H1 (cell line): ENCODE data around the gene ZDHHC5. TPM values are rescaled to one million over a fixed set of nuclear protein-coding genes. Genes with fewer than 3 reads are reported as not detected.

ENCODE experiments used
- CTCF ChIA-PET: fragments of 300-600 bp; sonication (Branson Sonifier 250); formaldehyde crosslinking; loops from one replicate; lab custom pipeline; 2021; ENCODE audit not compliant: partially characterized antibody; lab: Charles Lee
- POLR2A ChIA-PET: fragments of 300-600 bp; sonication (Branson Sonifier 250); formaldehyde crosslinking; loops from one replicate; lab custom pipeline; 2021; ENCODE audit warnings: inconsistent platforms; ENCODE audit not compliant: partially characterized antibody; lab: Charles Lee
- DNase-seq, 2 experiments: peaks; one replicate each; pipeline versions ENCODE4 v3.0.0 to v3.0.0-alpha.2; 2010 to 2022; ENCODE audit warnings: low spot score in 2 of 2, low read depth in 1 of 2, mixed read lengths in 1 of 2
- FAIRE-seq: peaks from 2 replicates; lab custom pipeline; 2011; peaks lifted over from hg19 to GRCh38; lab: Jason Lieb, UNC
- H2AFZ ChIP-seq: 2 replicates; pipeline ENCODE4 v1.8.1; 2012; ENCODE audit warnings: low read length, inconsistent platforms
- H2AK5ac ChIP-seq: 2 replicates; pipeline ENCODE4 v1.6.1; 2013; ENCODE audit warnings: low read depth, low read length
- H2BK120ac ChIP-seq: replicated peaks from 2 replicates; pipeline ENCODE3; 2013; ENCODE audit warnings: low read depth, low read length, inconsistent platforms
- H2BK12ac ChIP-seq: 2 replicates; pipeline ENCODE4 v1.6.1; 2013; ENCODE audit warnings: low read depth, low read length
- H2BK15ac ChIP-seq: 2 replicates; pipeline ENCODE4 v1.6.1; 2013; ENCODE audit warnings: low read length
- H2BK20ac ChIP-seq: 2 replicates; pipeline ENCODE4 v1.6.1; 2013; ENCODE audit warnings: low read length
- H2BK5ac ChIP-seq: 2 replicates; pipeline ENCODE4 v1.6.1; 2013; ENCODE audit warnings: low read depth, low read length
- H3K14ac ChIP-seq: 2 replicates; pipeline ENCODE4 v1.6.1; 2013; ENCODE audit warnings: inconsistent platforms; ENCODE audit not compliant: insufficient read length
- H3K18ac ChIP-seq: 2 replicates; pipeline ENCODE4 v1.6.1; 2013; ENCODE audit warnings: low read length; ENCODE audit errors: extremely low read depth
- H3K23ac ChIP-seq: 2 replicates; pipeline ENCODE4 v1.6.1; 2013; ENCODE audit warnings: inconsistent platforms; ENCODE audit not compliant: insufficient read length
- H3K23me2 ChIP-seq: 2 replicates; pipeline ENCODE4 v1.6.1; 2013; ENCODE audit warnings: low read depth, low read length
- H3K27ac ChIP-seq: 2 replicates; pipeline ENCODE4 v1.6.1; 2011; ENCODE audit warnings: low read depth, low read length, inconsistent platforms
- H3K27me3 ChIP-seq, 4 experiments: replicated peaks in 1 of 4; 1 replicate in 1 of 4; 2 replicates in 3 of 4; pipeline versions ENCODE4 v1.6.1 to v1.8.1; 2011 to 2013; ENCODE audit warnings: low read length in 3 of 4, mild to moderate bottlenecking in 3 of 4, inconsistent platforms in 2 of 4, mixed read lengths in 2 of 4, moderate library complexity in 1 of 4; ENCODE audit not compliant: control insufficient read depth in 3 of 4, insufficient read depth in 3 of 4; ENCODE audit errors: extremely low read depth in 1 of 4
- H3K36me3 ChIP-seq, 4 experiments: 2 replicates each; pipeline versions ENCODE4 v1.6.1 to v1.8.1; 2011 to 2013; ENCODE audit warnings: mild to moderate bottlenecking in 4 of 4, low read length in 3 of 4, moderate library complexity in 2 of 4, control low read depth in 1 of 4, inconsistent platforms in 1 of 4; ENCODE audit not compliant: insufficient read depth in 4 of 4, control insufficient read depth in 2 of 4
- H3K4ac ChIP-seq: replicated peaks from 2 replicates; pipeline ENCODE3; 2013; ENCODE audit warnings: low read length, low read depth, mixed read lengths, inconsistent platforms; ENCODE audit not compliant: insufficient read length
- H3K4me1 ChIP-seq, 4 experiments: replicated peaks in 1 of 4; 1 replicate in 1 of 4; 2 replicates in 3 of 4; pipeline versions ENCODE4 v1.6.1 to v1.8.1; 2011 to 2013; ENCODE audit warnings: low read length in 3 of 4, inconsistent platforms in 2 of 4, mixed read lengths in 1 of 4; ENCODE audit not compliant: insufficient read depth in 4 of 4, control insufficient read depth in 3 of 4
- H3K4me2 ChIP-seq, 2 experiments: 2 replicates each; pipeline versions ENCODE4 v1.6.1 to v1.8.1; 2011 to 2013; ENCODE audit warnings: low read depth in 2 of 2, low read length in 2 of 2, control low read depth in 1 of 2, inconsistent platforms in 1 of 2, mild to moderate bottlenecking in 1 of 2; ENCODE audit not compliant: insufficient read depth in 1 of 2
- H3K4me3 ChIP-seq, 4 experiments: fragments of 200-600, 300-600 bp in 1 of 4; sonication (generic), shearing (Covaris generic), sonication (Bioruptor Twin) in 1 of 4; 2 replicates each; pipeline versions ENCODE4 v1.5.1 to v1.8.1; 2011 to 2016; ENCODE audit warnings: low read length in 4 of 4, low read depth in 3 of 4, control low read depth in 2 of 4, inconsistent platforms in 2 of 4, mild to moderate bottlenecking in 2 of 4, mixed read lengths in 1 of 4, moderate library complexity in 1 of 4; ENCODE audit not compliant: insufficient read depth in 2 of 4; ENCODE audit errors: extremely low read depth in 1 of 4
- H3K56ac ChIP-seq: replicated peaks from 2 replicates; pipeline ENCODE3; 2013; ENCODE audit warnings: low read depth, mild to moderate bottlenecking, mixed read lengths, low read length, inconsistent platforms; ENCODE audit not compliant: insufficient read length
- H3K79me1 ChIP-seq: 2 replicates; pipeline ENCODE4 v1.6.1; 2013; ENCODE audit warnings: low read depth, low read length, control low read depth
- H3K79me2 ChIP-seq, 2 experiments: 2 replicates each; pipeline versions ENCODE4 v1.6.1 to v1.8.1; 2012 to 2013; ENCODE audit warnings: low read length in 2 of 2, mild to moderate bottlenecking in 2 of 2, inconsistent platforms in 1 of 2; ENCODE audit not compliant: insufficient read depth in 2 of 2, control insufficient read depth in 1 of 2
- H3K9ac ChIP-seq, 4 experiments: replicated peaks in 1 of 4; 1 replicate in 1 of 4; 2 replicates in 3 of 4; pipeline versions ENCODE4 v1.6.1 to v1.8.1; 2011 to 2013; ENCODE audit warnings: low read depth in 3 of 4, low read length in 3 of 4, control low read depth in 2 of 4, mild to moderate bottlenecking in 2 of 4, moderate library complexity in 2 of 4, inconsistent platforms in 1 of 4; ENCODE audit errors: extremely low read depth in 1 of 4
- H3K9me3 ChIP-seq, 2 experiments: 2 replicates each; pipeline versions ENCODE4 v1.6.1 to v1.8.1; 2012 to 2013; ENCODE audit warnings: mild to moderate bottlenecking in 2 of 2, moderate library complexity in 2 of 2, control low read depth in 1 of 2, inconsistent platforms in 1 of 2, low read depth in 1 of 2, low read length in 1 of 2, mixed read lengths in 1 of 2; ENCODE audit not compliant: insufficient read depth in 2 of 2
- H4K20me1 ChIP-seq, 2 experiments: replicated peaks in 1 of 2; 2 replicates each; pipeline versions ENCODE3 to v1.8.1; 2011 to 2013; ENCODE audit warnings: inconsistent platforms in 2 of 2, low read length in 2 of 2, mild to moderate bottlenecking in 1 of 2; ENCODE audit not compliant: insufficient read depth in 2 of 2, control insufficient read depth in 1 of 2
- H4K5ac ChIP-seq: 2 replicates; pipeline ENCODE4 v1.6.1; 2013; ENCODE audit warnings: low read length, low read depth, mixed read lengths, inconsistent platforms; ENCODE audit not compliant: insufficient read length
- H4K8ac ChIP-seq: 2 replicates; pipeline ENCODE4 v1.8.0; 2013; ENCODE audit warnings: mild to moderate bottlenecking, moderate library complexity, low read length, inconsistent platforms; ENCODE audit not compliant: insufficient read depth; ENCODE audit errors: extremely low read depth
- H4K91ac ChIP-seq: replicated peaks from 2 replicates; pipeline ENCODE3; 2013; ENCODE audit warnings: low read length, mixed read lengths, inconsistent platforms; ENCODE audit not compliant: insufficient read length
- ATF2 ChIP-seq: IDR thresholded peaks from 2 replicates; pipeline ENCODE4 v1.6.1; 2012; ENCODE audit warnings: low read length, inconsistent platforms
- BRCA1 ChIP-seq: IDR thresholded peaks from 2 replicates; pipeline ENCODE4 v1.6.1; 2012; ENCODE audit warnings: low read depth, low read length, improper control_type of control experiment
- CBX8 ChIP-seq: fragments of 300-800, 300-1000 bp; sonication (generic); IDR thresholded peaks from 2 replicates; pipeline ENCODE4 v1.7.1; 2016; ENCODE audit warnings: low read depth, low read length, borderline replicate concordance
- CHD2 ChIP-seq: IDR thresholded peaks from 2 replicates; pipeline ENCODE4 v1.6.1; 2012; ENCODE audit warnings: low read length, improper control_type of control experiment
- JUND ChIP-seq: IDR thresholded peaks from 2 replicates; pipeline ENCODE4 v1.6.1; 2011; ENCODE audit warnings: mild to moderate bottlenecking, improper control_type of control experiment, low read length
- SAP30 ChIP-seq: fragments of 300-600 bp; sonication (generic); IDR thresholded peaks from 2 replicates; pipeline ENCODE4 v1.7.1; 2012; ENCODE audit warnings: low read length, moderate library complexity, mild to moderate bottlenecking, inconsistent platforms; ENCODE audit not compliant: insufficient read depth, insufficient replicate concordance
- SP1 ChIP-seq: IDR thresholded peaks from 2 replicates; pipeline ENCODE4 v1.6.1; 2011; ENCODE audit warnings: low read depth, low read length
- TCF12 ChIP-seq: IDR thresholded peaks from 2 replicates; pipeline ENCODE4 v1.6.1; 2011; ENCODE audit warnings: low read depth, mild to moderate bottlenecking, low read length
- TEAD4 ChIP-seq: IDR thresholded peaks from 2 replicates; pipeline ENCODE4 v1.6.1; 2012; ENCODE audit warnings: low read depth, low read length, inconsistent platforms, mixed read lengths
- WGBS, 2 experiments: shearing (Covaris generic) in 1 of 2; methylation state at CpG; one replicate each; pipeline versions ENCODE4 v1.1.6 to v1.1.7; 2013 to 2015; ENCODE audit warnings: low lambda C conversion rate in 2 of 2, mixed read lengths in 2 of 2, inconsistent platforms in 1 of 2, low coverage in 1 of 2, missing lambda C conversion rate in 1 of 2; ENCODE audit not compliant: insufficient replicate concordance in 2 of 2, insufficient coverage in 1 of 2, insufficient read length in 1 of 2; ENCODE audit errors: extremely low coverage in 1 of 2, missing lambda C conversion rate in 1 of 2; 5-methylcytosine and 5-hydroxymethylcytosine counted together
- polyA plus RNA-seq, 7 experiments: library from polyadenylated mRNA; depleted of rRNA in 3 of 7; stranded (reverse) in 5 of 7; unstranded in 2 of 7; fragments of >200 nt in 5 of 7; fragments of 200-250 nt in 2 of 7; gene quantifications; 1 replicate in 5 of 7; 2 replicates in 1 of 7; 4 replicates in 1 of 7; pipeline versions ENCODE4 v1.2.1 to v1.2.3, GENCODE V29; 2011 to 2013; ENCODE audit warnings: missing spikeins in 2 of 7, mixed read lengths in 2 of 7
- total RNA-seq: library from RNA; stranded (reverse); fragmentation: NEBNext Ultra II Directional; extraction: Animal tissue kit (Norgen Biotek cat#: 25700); gene quantifications from 2 replicates; pipeline ENCODE4 v1.2.1, GENCODE V29; 2021

The ZDHHC5 gene
- total and polyA plus RNA-seq, 2 of the 8 experiments (the other 6 are each of a cell fraction or from before 2014, with no cell fraction given), result 40.0 to 56.3 TPM

- Histone ChIP-seq H3K79me1 (peaks cover 2% of the 10 kb centered on the region; the same call in 1 of the 2 replicates), H3K14ac (no peak within 1 kb of the TSS), H4K8ac (peak within 1 kb of the TSS; percentile 98; the same call in 1 of the 2 replicates), H3K27ac (peak within 1 kb of the TSS; percentile 94), H2BK12ac (peak within 1 kb of the TSS; percentile 64; the same call in 1 of the 2 replicates), H2BK15ac (0 out of 2 replicates have a peak within 1 kb of the TSS, but pooled peaks have one; percentile 13), H3K23me2 (peaks cover 9% of the 10 kb centered on the region), H2BK120ac (no peak within 1 kb of the TSS), H3K9ac (peak within 1 kb of the TSS; percentile 83 to 97 (median 94)), H2AFZ (peak within 1 kb of the TSS; percentile 51), H3K9me3 (no peaks in the 10 kb centered on the region; a peak in 1 of 4 replicates), H3K23ac (no peak within 1 kb of the TSS), H3K4me2 (peak within 1 kb of the TSS; percentile 60 to 75), H3K18ac (peak within 1 kb of the TSS; percentile 82), H4K91ac (peak within 1 kb of the TSS; percentile 94), H3K36me3 (peaks cover 0 to under 1% (median 0%) of the 10 kb centered on the region in 4 experiments; a peak in 1 of 8 replicates), H3K4ac (peak within 1 kb of the TSS; percentile 73), H3K27me3 (no peaks in the 10 kb centered on the region), H2BK5ac (peak within 1 kb of the TSS; percentile 94), H3K79me2 (peaks cover 22 to 45% of the 10 kb centered on the region in 2 experiments), H4K20me1 (peaks cover 0 to 5% of the 10 kb centered on the region in 2 experiments), H3K56ac (peak within 1 kb of the TSS; percentile 73), H2AK5ac (peak within 1 kb of the TSS; percentile 29; the same call in 1 of the 2 replicates), H3K4me1 (peaks cover 0 to 4% (median 0%) of the 10 kb centered on the region in 4 experiments; a peak in 1 of 7 replicates), H2BK20ac (no peak within 1 kb of the TSS), H4K5ac (peak within 1 kb of the TSS; percentile 82), H3K4me3 (peak within 1 kb of the TSS; percentile 91 to 100 (median 98))
- FAIRE-seq (peak; percentile 24), DNase-seq (peak; percentile 84 to 92)
- POLR2A ChIA-PET, result interaction anchor here (0.6 to 4.3 kb wide), 29 partner anchors 9 to 283 kb away, joined by 3 to 27 read pairs (median 3); partner anchors contain the start of genes SELENOH and SMTNL1
- CTCF ChIA-PET, result interaction anchor here (0.7 to 2.2 kb wide), 2 partner anchors 89 to 237 kb away, joined by 3 to 7 read pairs; no protein-coding TSS in a partner anchor
- WGBS, 2 experiments, result 14% methylated on average over 51 of the region's 51 CpGs; no CpG with 5 or more reads in 1 of the 2 experiments
- no peak for TF ChIP-seq TCF12
- peak; percentile 97 for TF ChIP-seq SAP30
- TF ChIP-seq TEAD4, result peak; percentile 50; the same call in 1 of the 2 replicates
- no peak for TF ChIP-seq CHD2
- TF ChIP-seq JUND, result no peak
- TF ChIP-seq CBX8, result no peak
- TF ChIP-seq SP1, result 0 out of 2 replicates have a peak, but pooled peaks have one; percentile 24
- TF ChIP-seq ATF2, result no peak
- no peak for TF ChIP-seq BRCA1
These were observed 43.7 kb downstream of the ZDHHC5 start, which contains the start of gene MED19 for GRCh38 chr11:57711414-57712255. Gene MED19 (minus strand): TSS chr11:57712215. CDS start chr11:57712179, 36 bp downstream.
